K562 (cell line): Measurements from ENCODE around the gene ZNF785. TPM values are rescaled to one million over a fixed set of nuclear protein-coding genes. Genes with fewer than 3 reads are reported as not detected.

Source experiments
- C11orf30 ChIP-seq: fragments of 450-650 bp; IDR thresholded peaks from 2 replicates; pipeline ENCODE4 v1.6.1; 2016; ENCODE audit warnings: low read depth, mild to moderate bottlenecking
- CCNT2 ChIP-seq: IDR thresholded peaks from 2 replicates; pipeline ENCODE4 v1.6.1; 2011; ENCODE audit warnings: borderline replicate concordance, low read depth, mild to moderate bottlenecking, moderate library complexity, mixed read lengths, low read length; ENCODE audit not compliant: insufficient read length; ENCODE audit errors: extremely low read depth
- CEBPG ChIP-seq, 3 experiments: fragments of 200-800 bp in 1 of 3; sonication (Bioruptor generic) in 1 of 3; sonication (generic) in 1 of 3; formaldehyde crosslinking in 1 of 3; IDR thresholded peaks in 2 of 3; conservative IDR thresholded peaks in 1 of 3; 2 replicates each; pipeline versions ENCODE4 v1.6.1 to v1.8.0; 2016 to 2022; ENCODE audit warnings: missing compliant biosample characterization in 2 of 3, missing genetic modification characterization in 2 of 3, mild to moderate bottlenecking in 1 of 3, missing genetic modification reagents in 1 of 3
- CREM ChIP-seq: IDR thresholded peaks from 2 replicates; pipeline ENCODE4 v1.6.1; 2014; ENCODE audit warnings: antibody characterized with exemption, low read depth
- FUS ChIP-seq: fragments of 200-400 bp; formaldehyde crosslinking; optimal IDR thresholded peaks from 2 replicates; pipeline ENCODE3; 2017; ENCODE audit warnings: low read depth, low read length
- HIVEP1 ChIP-seq: fragments of 250-450 bp; sonication (Bioruptor Pico); IDR thresholded peaks from 2 replicates; pipeline ENCODE4 v1.4.0; 2020; ENCODE audit warnings: mild to moderate bottlenecking
- HNRNPUL1 ChIP-seq: fragments of 200-400 bp; formaldehyde crosslinking; IDR thresholded peaks from 2 replicates; pipeline ENCODE4 v1.6.1; 2017; ENCODE audit warnings: low read length
- MBD1 ChIP-seq: fragments of 250-450 bp; sonication (Bioruptor Pico); IDR thresholded peaks from 2 replicates; pipeline ENCODE4 v1.8.0; 2022; ENCODE audit warnings: inconsistent platforms
- MEF2D ChIP-seq: conservative IDR thresholded peaks from 2 replicates; pipeline ENCODE4 v1.6.1; 2016; ENCODE audit warnings: low read depth, missing genetic modification characterization, missing compliant biosample characterization
- NFE2L1 ChIP-seq: fragments of 450-650 bp; IDR thresholded peaks from 2 replicates; pipeline ENCODE4 v1.6.1; 2016; ENCODE audit warnings: missing genetic modification characterization, low read depth, mild to moderate bottlenecking, missing compliant biosample characterization, moderate library complexity, borderline replicate concordance
- NFXL1 ChIP-seq: fragments of 450-650 bp; formaldehyde crosslinking; IDR thresholded peaks from 2 replicates; pipeline ENCODE4 v1.4.0; 2021; ENCODE audit warnings: mild to moderate bottlenecking
- RFX5 ChIP-seq: IDR thresholded peaks from 2 replicates; pipeline ENCODE4 v1.6.1; 2011; ENCODE audit warnings: low read depth, mild to moderate bottlenecking, improper control_type of control experiment, low read length
- ZBTB11 ChIP-seq, 3 experiments: fragments of 200-800 bp in 1 of 3; fragments of 250-450 bp in 1 of 3; fragments of 450-650 bp in 1 of 3; sonication (Bioruptor Pico) in 1 of 3; sonication (Bioruptor generic) in 1 of 3; formaldehyde crosslinking in 1 of 3; IDR thresholded peaks; 2 replicates each; pipeline versions ENCODE4 v1.6.1 to v1.8.0; 2016 to 2022; ENCODE audit warnings: mild to moderate bottlenecking in 2 of 3, missing genetic modification characterization in 2 of 3, missing compliant biosample characterization in 1 of 3, moderate library complexity in 1 of 3
- ZC3H11A ChIP-seq: IDR thresholded peaks from 2 replicates; pipeline ENCODE4 v1.6.1; 2012; ENCODE audit warnings: low read depth, low read length, improper control_type of control experiment
- ZNF184 ChIP-seq: sonication (generic); formaldehyde crosslinking; IDR thresholded peaks from 2 replicates; pipeline ENCODE4 v1.5.0; 2020; ENCODE audit warnings: missing genetic modification reagents
- ZNF24 ChIP-seq: fragments of 450-650 bp; IDR thresholded peaks from 2 replicates; pipeline ENCODE4 v1.6.1; 2016
- ZNF780A ChIP-seq: fragments of 250-450 bp; sonication (Bioruptor Pico); IDR thresholded peaks from 2 replicates; pipeline ENCODE4 v1.5.0; 2021; ENCODE audit warnings: mild to moderate bottlenecking
- polyA plus RNA-seq, 8 experiments: library from polyadenylated mRNA; depleted of rRNA in 4 of 8; stranded (reverse) in 5 of 8; unstranded in 3 of 8; fragments of >200 nt; fragmentation: Nextera tagmentation in 2 of 8; fragmentation: Illumina TruSeq in 1 of 8; extraction: Ambion mirVana in 2 of 8; extraction: Trizol in 1 of 8; gene quantifications; 2 replicates each; pipeline versions ENCODE4 v1.2.1 to v1.2.3, GENCODE V29; 2011 to 2014; ENCODE audit warnings: inconsistent platforms in 1 of 8, missing spikeins in 1 of 8
- total RNA-seq, 7 experiments: library from RNA; depleted of rRNA in 6 of 7; stranded (reverse); fragments of >200 nt in 6 of 7; fragmentation: Illumina TruSeq in 2 of 7; extraction: Trizol in 2 of 7; gene quantifications; 2 replicates each; pipeline versions ENCODE4 v1.2.1 to v1.2.3, GENCODE V29; 2011 to 2021; ENCODE audit warnings: low replicate concordance in 1 of 7
- TF ChIP-seq, protein P1 (sequence below): fragments of 450-650 bp; formaldehyde crosslinking; IDR thresholded peaks from 2 replicates; pipeline ENCODE4 v1.4.0; 2020; ENCODE audit warnings: mild to moderate bottlenecking, moderate library complexity
- TF ChIP-seq, protein P2 (sequence below), 2 experiments: fragments of 200-800 bp in 1 of 2; sonication (Bioruptor generic) in 1 of 2; sonication (generic) in 1 of 2; formaldehyde crosslinking in 1 of 2; IDR thresholded peaks in 1 of 2; conservative IDR thresholded peaks in 1 of 2; 2 replicates each; pipeline versions ENCODE4 v1.5.0 to v1.6.1; 2016 to 2020; ENCODE audit warnings: missing compliant biosample characterization in 1 of 2, missing genetic modification characterization in 1 of 2, missing genetic modification reagents in 1 of 2

Gene ZNF785
- total and polyA plus RNA-seq, 9 of the 15 experiments (the other 6 are each of a cell fraction or from before 2014, with no cell fraction given): 0.64 to 11.0 (median 6.4) TPM

GRCh38 chr16:30558789-30559377, 26.6 kb downstream of the ZNF785 start (continued):
- TF ChIP-seq CREM (no peak), HIVEP1 (CRISPR knock-in tag) (no peak), CCNT2 (no peak), NFXL1 (CRISPR knock-in tag) (no peak), NFE2L1 (tag) (no peak), ZC3H11A (no peak), RFX5 (no peak), ZNF780A (CRISPR knock-in tag) (no peak), FUS (no peak), HNRNPUL1 (no peak), MBD1 (CRISPR knock-in tag) (peak; percentile 95), ZNF184 (CRISPR knock-in tag) (no peak), MEF2D (0 out of 2 replicates have a peak, but pooled peaks have one; percentile 36), ZBTB11 (CRISPR knock-in tag; IDR thresholded peaks at IDR 0.05) (no peak), CEBPG (CRISPR knock-in tag; IDR thresholded peaks at IDR 0.05) (peak; percentile 48; the same call in 1 of the 2 replicates), CEBPG (tag; conservative IDR thresholded peaks at IDR 0.05 in 1 of 2, IDR thresholded peaks at IDR 0.05 in 1 of 2) (peak; percentile 49 to 74; a peak in 3 of 4 replicates), ZNF24 (peak; percentile 69), C11orf30 (no peak)
- TF ChIP-seq, protein P1, sequence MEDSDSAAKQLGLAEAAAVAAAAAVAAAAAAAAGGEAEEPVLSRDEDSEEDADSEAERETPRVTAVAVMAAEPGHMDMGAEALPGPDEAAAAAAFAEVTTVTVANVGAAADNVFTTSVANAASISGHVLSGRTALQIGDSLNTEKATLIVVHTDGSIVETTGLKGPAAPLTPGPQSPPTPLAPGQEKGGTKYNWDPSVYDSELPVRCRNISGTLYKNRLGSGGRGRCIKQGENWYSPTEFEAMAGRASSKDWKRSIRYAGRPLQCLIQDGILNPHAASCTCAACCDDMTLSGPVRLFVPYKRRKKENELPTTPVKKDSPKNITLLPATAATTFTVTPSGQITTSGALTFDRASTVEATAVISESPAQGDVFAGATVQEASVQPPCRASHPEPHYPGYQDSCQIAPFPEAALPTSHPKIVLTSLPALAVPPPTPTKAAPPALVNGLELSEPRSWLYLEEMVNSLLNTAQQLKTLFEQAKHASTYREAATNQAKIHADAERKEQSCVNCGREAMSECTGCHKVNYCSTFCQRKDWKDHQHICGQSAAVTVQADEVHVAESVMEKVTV: no peak
- TF ChIP-seq, protein P2, sequence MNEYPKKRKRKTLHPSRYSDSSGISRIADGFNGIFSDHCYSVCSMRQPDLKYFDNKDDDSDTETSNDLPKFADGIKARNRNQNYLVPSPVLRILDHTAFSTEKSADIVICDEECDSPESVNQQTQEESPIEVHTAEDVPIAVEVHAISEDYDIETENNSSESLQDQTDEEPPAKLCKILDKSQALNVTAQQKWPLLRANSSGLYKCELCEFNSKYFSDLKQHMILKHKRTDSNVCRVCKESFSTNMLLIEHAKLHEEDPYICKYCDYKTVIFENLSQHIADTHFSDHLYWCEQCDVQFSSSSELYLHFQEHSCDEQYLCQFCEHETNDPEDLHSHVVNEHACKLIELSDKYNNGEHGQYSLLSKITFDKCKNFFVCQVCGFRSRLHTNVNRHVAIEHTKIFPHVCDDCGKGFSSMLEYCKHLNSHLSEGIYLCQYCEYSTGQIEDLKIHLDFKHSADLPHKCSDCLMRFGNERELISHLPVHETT (CRISPR knock-in tag; conservative IDR thresholded peaks at IDR 0.05 in 1 of 2, IDR thresholded peaks at IDR 0.05 in 1 of 2): no peak
